ENCODE measurements around the gene ZNF507. TPM values are rescaled to one million over a fixed set of nuclear protein-coding genes. Genes with fewer than 3 reads are reported as not detected.

ZNF507 gene
- total RNA-seq: 10 to 100 TPM; 16.1 to 18.9 TPM
- long read RNA-seq, donor 1, partial matches to known transcripts: 0 of 8 reads
- long read RNA-seq, donor 1, other reads (novel, unspliced or antisense): 6 of 8 reads
- long read RNA-seq, donor 2, partial matches to known transcripts: 2 of 6 reads
- long read RNA-seq, donor 2, other reads (novel, unspliced or antisense): 4 of 6 reads

- DNase-seq (ENCODE audit: low spot score): peak; percentile 94
- intact Hi-C loops (cut with DNase I): no loop called here
These were observed at the start of gene ZNF507 for GRCh38 chr19:32345261-32346207. TSS of gene ZNF507 (plus strand) at chr19:32345610. CDS start at chr19:32352831, 7,221 bp downstream.

GRCh38 chr19:32296694-32297093 is 48.7 kb upstream of the ZNF507 start:
- DNase-seq (ENCODE audit: low spot score): no peak
- intact Hi-C loops (cut with DNase I): no loop called here

GRCh38 chr19:32302778-32303177 is 42.6 kb upstream of the ZNF507 start:
- DNase-seq (ENCODE audit: low spot score): no peak
- intact Hi-C loops (cut with DNase I): no loop called here

GRCh38 chr19:32303193-32303592 is 42.2 kb upstream of the ZNF507 start:
- intact Hi-C loops (cut with DNase I): no loop called here
- DNase-seq (ENCODE audit: low spot score): no peak

DNA sequence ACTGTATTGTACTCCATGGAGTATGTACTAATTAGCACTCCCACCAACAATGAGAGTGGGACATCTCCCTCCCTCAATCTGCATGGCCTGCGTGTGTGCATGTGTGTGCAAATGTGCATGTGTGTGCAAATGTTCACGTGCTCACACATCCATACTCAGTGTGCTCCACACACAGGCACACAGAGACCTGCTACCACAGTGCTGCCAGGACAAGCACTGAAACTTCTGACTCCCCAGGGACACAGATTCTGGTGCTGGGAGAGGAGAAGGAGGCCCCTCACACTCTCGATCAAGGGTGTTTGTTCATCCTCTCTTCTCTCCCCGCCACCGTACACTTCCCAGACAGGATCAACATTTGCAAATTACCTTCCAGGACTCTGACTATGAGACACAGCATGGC is 37.8 kb upstream of the ZNF507 start:
- intact Hi-C loops (cut with DNase I): no loop called here
- no peak for DNase-seq (ENCODE audit: low spot score)

- DNase-seq (ENCODE audit: low spot score): no peak
- intact Hi-C loops (cut with DNase I): loop anchor here in 1 of 2 donors (1.0 kb wide), 1 partner anchor 41 kb away; no protein-coding TSS in a partner anchor
These were observed 36.9 kb upstream of the ZNF507 start for GRCh38 chr19:32308431-32309077.

DNA sequence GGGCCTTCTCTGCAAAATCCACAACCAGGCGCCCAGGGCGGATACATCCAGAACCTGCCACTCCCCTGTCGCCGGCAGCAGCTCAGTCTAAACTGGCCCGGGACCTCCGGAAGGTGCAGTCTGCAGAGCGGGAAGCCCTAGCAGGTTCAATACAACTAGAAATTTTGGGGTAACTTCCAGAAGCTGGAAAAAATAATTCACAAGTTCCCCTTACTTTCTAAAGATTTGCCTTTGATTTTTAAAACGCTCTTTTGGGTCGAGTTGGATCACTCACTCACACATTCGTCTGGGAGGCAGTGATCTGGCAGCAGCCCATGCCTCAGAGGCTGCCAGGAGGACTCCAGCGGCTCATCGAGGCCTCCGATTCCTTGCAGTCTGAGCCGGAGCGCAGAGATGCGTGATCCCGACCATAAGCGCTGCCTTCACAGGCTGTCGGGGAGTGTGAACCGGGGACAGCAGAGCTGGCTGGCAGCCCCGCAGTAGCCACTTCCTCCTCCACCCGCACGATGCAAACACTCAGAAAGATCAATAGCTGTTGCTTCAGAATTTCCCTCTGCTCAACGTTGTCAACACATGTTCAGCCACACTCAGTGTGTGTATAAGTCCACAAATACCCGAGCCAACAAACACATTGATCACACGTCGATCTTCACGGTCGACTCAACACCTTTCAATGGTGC is 35.6 kb upstream of the ZNF507 start:
- peak; percentile 82 for DNase-seq (ENCODE audit: low spot score)
- intact Hi-C loops (cut with DNase I): no loop called here

DNA sequence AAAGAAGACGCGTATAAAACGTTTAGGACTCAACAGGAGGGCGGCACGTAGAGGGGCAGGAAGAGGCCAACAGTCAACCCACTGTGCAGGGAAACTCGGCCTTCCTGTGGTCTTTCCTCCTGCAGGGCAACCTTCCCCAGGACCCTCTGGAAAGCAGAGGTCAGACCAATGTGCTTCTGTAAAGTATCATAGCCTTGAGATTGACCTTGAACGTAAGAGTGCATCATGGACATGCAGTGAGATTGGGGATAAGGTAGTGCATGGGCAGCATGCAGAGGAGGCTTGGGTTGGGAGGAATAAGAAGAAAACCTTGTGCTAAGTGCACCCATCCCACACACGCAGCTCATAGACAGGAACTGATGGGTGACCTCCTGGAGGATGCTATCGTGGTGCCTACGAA is 34.0 kb upstream of the ZNF507 start:
- no peak for DNase-seq (ENCODE audit: low spot score)
- intact Hi-C loops (cut with DNase I): no loop called here

- intact Hi-C loops (cut with DNase I): no loop called here
- no peak for DNase-seq (ENCODE audit: low spot score)
These were observed 31.7 kb upstream of the ZNF507 start for GRCh38 chr19:32313569-32314265.

GRCh38 chr19:32316034-32316433 is 29.4 kb upstream of the ZNF507 start:
- DNase-seq (ENCODE audit: low spot score): no peak

DNA sequence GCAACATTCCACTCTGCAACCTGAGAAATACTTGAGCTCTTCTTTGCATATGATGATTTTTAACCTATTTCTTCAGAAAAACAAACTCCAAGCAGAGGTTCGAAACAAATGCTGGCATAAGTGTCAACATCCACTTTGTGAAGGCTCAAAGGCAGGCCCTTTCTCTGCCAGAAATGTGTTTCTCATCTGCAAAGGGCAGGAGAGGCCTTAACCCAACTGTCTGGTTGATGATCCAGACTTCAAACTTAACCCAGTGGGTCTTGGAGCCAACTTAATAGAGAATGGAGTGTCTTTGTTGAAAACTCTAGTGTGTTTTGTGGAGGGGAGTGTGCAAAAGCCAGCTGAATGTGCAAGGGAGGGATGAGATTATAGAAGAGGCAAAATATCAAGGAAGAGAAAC is 28.3 kb upstream of the ZNF507 start:
- no peak for DNase-seq (ENCODE audit: low spot score)
- intact Hi-C loops (cut with DNase I): no loop called here

More at GRCh38 chr19:32316034-32316433, 29.4 kb upstream of the ZNF507 start:
- intact Hi-C loops (cut with DNase I): no loop called here

DNA sequence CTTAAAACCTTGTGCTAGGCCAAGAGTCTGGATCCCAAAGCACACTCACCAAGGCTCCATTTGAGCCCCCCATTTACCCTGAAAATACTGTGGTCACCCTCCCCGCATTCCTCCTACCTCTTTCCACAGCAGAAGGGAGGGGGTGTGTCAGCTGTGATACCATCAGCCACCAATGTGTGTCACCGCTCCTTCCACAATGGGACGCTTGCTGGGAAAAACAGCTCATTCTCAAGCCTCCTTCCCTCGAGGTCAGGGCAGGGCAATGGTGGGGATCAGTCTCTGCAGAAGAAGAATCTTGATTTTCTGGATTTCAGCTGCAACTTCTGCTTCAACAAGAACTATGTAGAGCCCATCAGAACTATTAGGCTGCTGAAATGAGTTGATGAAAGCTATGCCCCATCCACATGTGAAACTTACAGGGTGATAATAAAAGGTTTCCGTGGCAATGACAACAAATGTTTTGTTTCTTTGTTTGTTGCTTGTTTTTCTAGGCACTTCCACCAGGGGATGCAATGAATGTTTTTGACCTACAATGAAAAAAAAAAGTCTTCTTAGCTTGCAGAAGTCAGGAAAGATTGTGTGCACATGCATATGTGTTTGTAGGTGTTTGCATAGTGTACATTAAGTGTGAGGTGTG is 26.4 kb upstream of the ZNF507 start:
- intact Hi-C loops (cut with DNase I): no loop called here
- DNase-seq (ENCODE audit: low spot score): no peak

DNA sequence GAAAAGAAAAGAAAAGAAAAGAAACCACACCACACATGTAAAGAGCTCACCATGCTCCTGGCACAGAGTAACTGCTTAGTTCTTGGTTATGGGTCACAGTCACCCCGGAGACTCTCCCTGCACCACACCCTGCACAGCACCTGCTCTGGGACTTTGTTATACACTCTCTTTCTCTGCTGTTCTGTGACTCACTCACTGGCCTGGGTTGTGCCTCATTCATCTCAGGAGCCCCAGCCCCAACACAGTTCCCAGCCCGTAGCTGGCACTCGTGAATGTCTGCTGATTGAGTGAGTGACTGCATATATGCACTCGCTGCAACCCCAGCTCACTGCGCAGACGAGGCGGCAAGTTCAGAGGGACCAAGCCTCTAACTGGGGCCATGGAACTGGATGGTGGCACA is 22.9 kb upstream of the ZNF507 start:
- intact Hi-C loops (cut with DNase I): no loop called here
- no peak for DNase-seq (ENCODE audit: low spot score)

DNA sequence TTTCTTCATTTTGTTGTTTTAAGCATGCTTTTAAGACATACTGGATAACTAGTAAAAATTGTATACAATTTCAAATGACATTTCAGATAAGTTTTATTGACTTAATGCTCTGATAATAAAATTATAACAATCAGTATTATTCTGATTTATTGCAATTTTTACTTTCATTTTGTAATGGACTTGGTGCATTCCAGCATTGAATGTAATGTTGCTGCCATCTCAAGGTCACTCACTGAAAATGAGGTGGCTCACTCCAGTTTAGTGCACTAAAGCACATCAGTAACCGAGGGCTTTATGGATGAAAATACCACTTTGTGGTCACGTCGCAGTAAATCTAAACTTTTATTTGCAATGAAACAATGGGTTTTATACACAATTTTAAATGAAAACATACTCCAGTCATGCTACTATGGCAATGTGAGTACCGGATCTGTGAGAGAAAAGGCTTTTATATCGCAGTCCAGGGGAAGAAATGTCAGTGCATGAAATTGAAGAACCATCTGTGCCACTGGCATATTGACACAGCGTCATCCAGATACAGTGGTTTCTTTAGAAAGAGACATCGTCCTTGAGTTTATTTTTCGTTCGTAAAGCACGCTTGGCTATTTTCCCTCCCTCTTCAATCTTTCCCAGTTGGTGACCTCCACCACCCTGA is 20.7 kb upstream of the ZNF507 start:
- intact Hi-C loops (cut with DNase I): no loop called here
- no peak for DNase-seq (ENCODE audit: low spot score)

- intact Hi-C loops (cut with DNase I): no loop called here
- no peak for DNase-seq (ENCODE audit: low spot score)
These were observed 15.1 kb upstream of the ZNF507 start for GRCh38 chr19:32330213-32330857.

DNA sequence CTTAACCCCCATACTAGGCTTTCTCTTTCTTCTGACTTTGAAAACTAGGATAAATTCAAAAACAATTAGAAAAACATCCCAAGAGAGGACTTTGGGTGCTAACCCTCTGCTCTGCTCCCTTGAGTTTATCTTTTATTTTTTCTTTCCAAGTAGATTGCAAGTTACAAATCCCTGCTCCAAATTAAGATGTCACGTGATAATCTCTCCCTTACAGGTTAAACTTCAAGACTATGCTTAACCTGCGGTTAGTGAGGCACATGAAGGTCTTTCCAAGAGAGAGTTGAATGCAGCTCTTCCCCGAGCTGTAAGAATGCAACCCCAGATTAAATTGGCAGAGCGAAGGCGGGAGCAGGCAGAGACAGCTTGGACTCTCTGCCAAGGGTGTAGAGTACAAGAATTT is 12.2 kb upstream of the ZNF507 start:
- DNase-seq (ENCODE audit: low spot score): no peak
- intact Hi-C loops (cut with DNase I): no loop called here

GRCh38 chr19:32336259-32337083 is 8.9 kb upstream of the ZNF507 start:
- intact Hi-C loops (cut with DNase I): no loop called here
- DNase-seq (ENCODE audit: low spot score): no peak
